Embryonic facial prominence (tissue), 1 donor: ENCODE measurements around the gene ETV7.
A peak's percentile ranks its signal among the peaks of the same experiment; 100 is the strongest.
"Not testable (repeated sequence)": the region's sequence is repeated elsewhere in the genome, so short reads cannot be mapped to it uniquely, and the experiment has no call there.

Source experiments
- DNase-seq: peaks from one replicate; pipeline ENCODE4 v3.0.0-alpha.2; 2016; ENCODE audit errors: extremely low spot score

ETV7 gene

DNA sequence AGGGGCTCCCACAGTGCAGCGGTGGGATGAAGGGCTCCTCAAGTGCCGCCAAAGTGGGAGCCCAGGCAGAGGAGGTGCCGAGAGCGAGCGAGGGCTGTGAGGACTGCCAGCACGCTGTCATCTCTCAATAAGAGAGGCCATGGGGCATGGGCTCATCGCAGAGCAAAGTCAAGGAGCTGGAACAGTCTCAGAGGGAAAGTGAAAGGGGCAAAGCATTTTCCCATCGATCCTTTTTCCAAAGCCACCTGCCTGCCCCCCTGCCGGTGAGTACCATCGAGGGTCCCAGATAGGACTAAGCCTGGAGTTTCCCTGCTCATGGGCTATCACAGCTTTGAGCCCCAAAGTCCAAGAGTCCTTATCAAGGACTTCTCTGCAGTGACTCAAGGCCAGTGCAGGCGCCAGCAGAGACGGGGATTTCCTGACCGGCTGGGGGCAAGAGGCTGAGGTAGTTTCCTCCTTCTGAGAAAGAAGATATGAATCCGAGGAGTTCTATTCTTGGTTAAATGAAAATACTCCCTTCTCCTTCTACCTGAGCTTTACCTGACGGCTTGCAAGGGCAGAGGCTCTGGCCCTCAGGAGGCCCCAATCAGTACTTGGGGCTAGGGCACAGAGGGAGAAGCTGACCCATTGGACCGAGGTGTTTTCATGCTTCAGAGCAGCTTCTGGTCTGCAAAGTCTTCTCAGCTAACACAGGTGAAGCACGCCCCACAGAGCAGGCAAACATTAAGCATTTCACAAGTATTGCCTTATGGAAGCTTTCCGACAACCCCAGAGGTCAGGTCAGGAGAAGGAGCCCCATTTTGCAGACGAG lies 22.6 kb downstream of the ETV7 start:
- DNase-seq, result no peak

DNA sequence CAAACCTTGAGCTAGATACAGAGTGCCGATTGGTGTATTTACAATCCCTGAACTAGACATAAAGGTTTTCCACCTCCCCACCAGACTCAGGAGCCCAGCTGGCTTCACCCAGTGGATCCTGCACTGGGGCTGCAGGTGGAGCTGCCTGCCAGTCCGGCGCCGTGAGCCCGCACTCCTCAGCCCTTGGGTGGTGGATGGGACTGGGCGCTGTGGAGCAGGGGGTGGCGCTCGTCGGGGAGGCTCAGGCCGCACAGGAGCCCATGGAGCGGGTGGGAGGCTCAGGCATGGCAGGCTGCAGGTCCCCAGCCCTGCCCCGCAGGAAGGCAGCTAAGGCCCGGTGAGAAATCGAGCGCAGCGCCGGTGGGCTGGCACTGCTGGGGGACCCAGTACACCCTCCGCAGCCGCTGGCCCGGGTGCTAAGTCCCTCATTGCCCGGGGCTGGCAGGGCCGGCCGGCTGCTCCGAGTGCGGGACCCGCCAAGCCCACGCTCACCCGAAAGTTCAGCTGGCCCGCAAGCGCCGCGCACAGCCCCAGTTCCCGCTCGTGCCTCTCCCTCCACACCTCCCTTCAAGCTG lies 23.3 kb downstream of the ETV7 start:
- not testable (repeated sequence) for DNase-seq

DNA sequence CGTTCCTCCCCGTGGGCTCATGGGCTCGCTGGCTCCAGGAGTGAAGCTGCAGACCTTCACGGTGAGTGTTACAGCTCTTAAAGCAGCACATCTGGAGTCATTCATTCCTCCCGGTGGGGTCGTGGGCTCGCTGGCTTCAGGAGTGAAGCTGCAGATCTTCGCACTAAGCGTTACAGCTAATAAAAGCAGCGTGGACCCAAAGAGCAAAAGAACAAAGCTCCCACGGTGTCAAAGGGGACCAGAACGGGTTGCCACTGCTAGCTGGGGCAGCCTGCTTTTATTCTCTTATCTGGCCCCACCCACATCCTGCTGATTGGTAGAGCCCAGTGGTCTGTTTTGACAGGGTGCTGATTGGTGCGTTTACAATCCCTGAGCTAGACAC lies 24.1 kb downstream of the ETV7 start:
- not testable (repeated sequence) for DNase-seq

DNA sequence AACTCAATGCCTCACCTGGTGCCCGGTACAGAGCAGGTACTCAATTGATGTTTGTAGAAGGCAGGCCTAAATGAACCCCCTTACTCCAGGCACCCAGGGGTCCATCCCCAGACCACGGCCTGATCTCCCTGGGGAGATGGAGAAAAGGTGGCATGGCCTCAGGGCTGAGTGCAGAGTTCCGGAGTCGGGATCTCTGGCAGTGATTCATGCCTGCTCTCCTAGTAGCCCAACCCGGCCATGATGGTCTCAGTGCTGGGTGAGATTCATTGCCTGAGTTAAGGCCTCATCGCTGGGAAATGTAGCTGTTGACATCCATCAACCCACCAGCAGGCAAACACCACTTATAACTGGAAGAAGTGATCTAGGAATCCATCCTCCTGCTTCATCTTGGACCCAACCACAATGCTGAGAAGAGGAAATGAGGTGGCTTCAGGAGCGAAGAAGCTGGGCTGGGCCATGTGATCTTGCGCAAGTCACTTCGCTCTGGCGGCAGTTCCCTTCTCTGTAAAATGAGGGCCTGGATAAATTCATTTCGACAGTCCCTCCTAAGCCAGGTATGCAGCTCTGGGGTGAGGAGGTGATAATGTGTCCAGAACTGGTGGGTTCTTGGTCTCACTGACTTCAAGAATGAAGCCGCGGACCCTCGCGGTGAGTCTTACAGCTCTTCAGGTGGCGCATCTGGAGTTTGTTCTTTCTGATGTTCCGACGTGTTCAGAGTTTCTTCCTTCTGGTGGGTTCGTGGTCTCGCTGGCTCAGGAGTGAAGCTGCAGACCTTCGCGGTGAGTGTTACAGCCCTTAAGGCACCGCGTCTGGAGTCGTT lies 24.7 kb downstream of the ETV7 start:
- no peak for DNase-seq

- no peak for DNase-seq
These were observed 26.4 kb downstream of the ETV7 start for GRCh38 chr6:36361071-36361470.

- DNase-seq, result peak; percentile 57
These were observed 27.0 kb downstream of the ETV7 start for GRCh38 chr6:36360241-36361054.

DNA sequence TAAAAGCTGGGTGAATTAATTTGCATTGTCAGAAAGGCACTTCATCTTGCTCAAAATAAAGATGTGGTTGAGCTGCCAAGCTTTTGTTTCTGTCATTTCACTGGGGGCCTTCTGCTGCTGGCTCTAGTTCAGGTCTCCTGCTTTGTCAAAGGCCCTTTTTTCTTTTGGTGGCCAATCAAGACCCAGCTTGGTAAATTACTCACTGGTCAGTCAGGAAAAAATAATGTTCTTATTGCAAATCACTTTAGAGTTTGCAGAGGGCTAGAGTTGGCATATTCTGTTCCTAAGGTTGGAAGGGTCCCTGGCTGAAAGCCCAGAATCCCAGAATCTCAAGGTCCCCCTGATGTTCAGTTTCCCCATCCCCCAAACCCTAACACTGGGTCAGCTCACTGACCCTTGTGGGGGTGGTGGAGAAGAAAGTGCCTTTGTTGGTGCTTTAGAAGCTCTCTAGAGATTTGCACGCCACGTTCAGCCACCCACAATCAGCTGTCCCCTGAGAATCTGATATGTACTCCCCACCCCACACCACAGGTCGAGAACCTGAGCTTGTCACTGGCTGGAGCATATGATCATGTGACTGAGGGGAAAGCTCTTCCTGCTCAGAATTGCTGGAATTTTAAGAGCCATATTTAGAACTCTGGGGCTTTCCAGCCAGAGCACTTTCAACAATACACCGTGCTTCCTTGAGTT lies 29.1 kb downstream of the ETV7 start:
- no peak for DNase-seq

DNA sequence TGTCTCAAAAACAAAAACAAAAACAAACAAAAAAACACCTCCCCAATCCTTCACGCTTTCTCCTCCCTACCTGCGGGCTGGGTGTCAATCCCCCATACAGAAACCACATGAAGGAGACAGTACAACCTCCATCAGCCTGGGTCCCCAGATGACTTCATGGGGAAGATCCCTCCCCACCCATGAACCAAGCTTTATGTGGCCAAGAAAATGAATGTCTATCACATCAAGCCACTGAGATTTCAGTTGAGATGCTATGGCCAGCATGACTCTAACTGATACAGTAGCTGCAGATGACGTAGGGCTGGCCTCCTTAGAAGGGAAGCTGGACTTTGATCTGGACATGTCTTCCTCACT lies 29.6 kb downstream of the ETV7 start:
- DNase-seq, result no peak

- DNase-seq, result no peak
These were observed 31.6 kb downstream of the ETV7 start for GRCh38 chr6:36355819-36356218.

GRCh38 chr6:36353411-36353915 lies 34.0 kb downstream of the ETV7 start:
- DNase-seq, result no peak

DNA sequence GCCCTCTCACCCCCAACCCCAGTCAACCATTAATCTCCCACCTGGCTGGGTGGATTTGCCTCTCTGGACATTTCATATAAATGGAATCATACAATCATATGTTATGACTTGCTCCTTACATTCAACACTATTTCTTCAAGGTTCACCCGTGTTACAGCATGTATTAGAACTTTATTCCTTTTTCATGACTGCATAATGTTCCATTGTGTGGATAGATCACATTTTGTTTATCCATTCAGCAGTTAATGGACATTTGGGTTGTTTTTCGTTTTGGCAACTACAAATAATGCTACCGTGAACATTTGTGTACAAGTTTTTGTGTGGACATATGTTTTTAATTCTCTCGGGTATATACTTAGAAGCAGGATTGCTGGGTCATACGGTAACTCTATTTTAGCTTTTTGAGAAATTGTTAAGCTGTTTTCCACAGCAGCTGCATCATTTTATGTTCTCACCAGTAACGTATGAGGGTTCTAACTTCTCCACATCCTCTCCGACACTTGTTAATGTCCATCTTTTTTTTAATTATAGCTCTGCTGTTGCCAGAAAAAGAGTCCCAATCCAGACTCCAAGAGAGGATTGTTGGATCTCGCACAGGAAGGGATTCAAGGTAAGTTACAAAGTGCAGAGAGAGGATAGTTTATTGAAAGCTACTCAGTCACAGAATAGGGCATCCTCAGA lies 34.9 kb downstream of the ETV7 start:
- DNase-seq, result no peak

DNA sequence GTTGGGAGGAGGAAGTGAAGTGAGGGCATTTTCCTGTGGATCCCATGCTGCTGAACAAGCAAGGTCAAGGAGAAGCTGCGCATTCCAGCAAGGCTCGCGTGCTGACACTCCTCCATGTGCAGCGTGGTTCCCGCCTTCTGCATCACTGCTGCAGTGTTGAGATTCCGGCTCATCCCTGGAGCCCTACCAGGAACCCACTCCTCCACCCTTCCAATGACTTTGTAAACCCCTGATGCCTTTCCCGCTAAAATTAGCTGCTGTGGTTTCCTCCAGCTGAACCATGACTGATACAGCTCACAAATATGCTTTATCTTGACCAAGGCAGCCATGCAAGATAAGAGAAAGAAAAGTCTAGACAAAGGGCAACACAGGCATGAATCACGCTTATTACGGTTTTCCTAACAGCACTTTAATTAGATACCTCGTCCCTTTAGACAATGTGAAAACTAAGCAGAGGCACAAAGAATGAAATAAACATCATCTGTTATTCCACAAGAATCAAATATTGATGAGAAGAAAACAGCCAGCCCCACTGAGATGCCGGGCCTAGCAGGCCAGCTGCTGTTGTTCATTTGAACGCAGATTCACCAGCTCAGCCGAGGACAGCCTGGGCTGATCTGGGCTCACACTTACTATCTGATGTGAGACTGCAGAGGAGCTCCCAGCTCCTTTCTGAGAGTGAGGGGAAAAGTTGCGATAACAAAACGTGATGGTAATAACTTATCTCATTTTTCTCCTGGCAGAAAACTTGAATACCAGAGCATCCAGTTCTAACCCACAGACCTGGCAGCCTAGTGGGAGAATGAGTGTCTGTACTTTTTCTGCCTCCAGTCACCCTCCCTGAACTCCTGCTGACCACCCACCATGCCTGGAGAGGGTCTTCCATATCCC lies 36.5 kb downstream of the ETV7 start:
- no peak for DNase-seq

DNA sequence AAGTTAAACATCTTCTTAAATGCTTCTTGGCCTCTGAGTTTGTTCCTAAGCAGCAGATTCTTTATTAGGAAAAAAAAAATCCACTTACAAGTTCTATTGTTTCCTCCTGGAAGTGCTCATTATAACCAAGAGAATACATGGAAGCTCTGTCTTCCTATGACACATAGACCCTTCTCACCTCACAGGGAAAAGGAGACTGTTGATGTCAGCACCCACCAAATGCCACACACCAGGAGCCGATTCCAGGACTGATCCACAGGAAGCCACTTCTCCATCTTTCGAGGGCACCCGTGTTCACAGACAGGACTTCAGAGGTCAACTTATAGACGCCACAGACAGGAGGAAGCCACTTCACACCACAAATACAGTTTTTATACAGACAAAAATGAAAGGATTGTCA lies 37.4 kb downstream of the ETV7 start:
- no peak for DNase-seq

- DNase-seq, result no peak
These were observed 38.2 kb downstream of the ETV7 start for GRCh38 chr6:36349240-36349639.

DNA sequence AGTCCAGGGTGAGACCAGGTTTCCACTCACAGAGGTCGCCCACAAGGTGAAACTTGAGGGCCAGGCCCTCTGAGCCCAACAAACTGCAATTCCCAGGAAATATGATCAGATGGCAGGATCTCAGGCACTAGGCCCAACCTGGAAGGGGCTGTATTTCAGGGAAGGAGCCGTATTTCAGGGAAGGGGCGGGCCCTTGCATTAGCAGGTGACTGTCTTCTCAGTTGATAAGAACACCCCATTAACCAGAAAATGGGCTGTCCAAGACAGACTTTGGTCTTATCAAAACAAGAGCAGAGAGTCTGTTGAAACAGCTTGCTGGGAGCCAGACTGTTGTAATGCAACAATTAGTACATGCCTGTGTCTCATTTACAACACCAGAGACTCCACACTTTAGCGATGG lies 39.8 kb downstream of the ETV7 start:
- DNase-seq, result no peak

- no peak for DNase-seq
These were observed 40.8 kb downstream of the ETV7 start for GRCh38 chr6:36346486-36347273.

GRCh38 chr6:36345681-36346466 lies 41.6 kb downstream of the ETV7 start:
- no peak for DNase-seq

DNA sequence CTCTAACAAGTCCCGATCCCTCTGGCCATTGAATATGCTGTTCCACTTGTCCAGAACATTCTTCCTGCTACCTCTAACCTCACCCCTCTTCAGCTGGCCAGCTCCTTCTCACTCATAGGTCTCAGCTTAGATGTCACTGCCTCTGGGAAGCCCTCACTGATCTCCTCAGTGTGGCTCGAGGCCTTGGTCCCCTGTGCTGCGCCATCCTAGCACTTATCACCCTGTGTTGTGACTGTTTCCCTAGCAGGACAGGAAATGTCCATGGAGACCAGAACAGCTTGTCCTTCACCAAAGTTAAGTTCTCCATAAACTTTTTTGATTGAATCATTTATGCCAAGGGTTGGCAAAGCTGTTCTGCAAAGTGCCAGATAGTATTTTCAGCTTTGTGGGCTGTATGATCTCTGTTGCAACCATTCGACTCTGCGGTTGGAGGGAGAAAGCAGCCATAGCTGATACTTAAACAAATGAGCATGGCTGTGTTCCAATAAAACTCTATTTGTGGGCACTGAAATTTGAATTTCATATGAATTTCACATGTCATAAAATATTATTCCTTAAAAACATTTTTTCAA lies 44.3 kb downstream of the ETV7 start:
- no peak for DNase-seq
